ENCODE data around the gene NEURL1.

DNA sequence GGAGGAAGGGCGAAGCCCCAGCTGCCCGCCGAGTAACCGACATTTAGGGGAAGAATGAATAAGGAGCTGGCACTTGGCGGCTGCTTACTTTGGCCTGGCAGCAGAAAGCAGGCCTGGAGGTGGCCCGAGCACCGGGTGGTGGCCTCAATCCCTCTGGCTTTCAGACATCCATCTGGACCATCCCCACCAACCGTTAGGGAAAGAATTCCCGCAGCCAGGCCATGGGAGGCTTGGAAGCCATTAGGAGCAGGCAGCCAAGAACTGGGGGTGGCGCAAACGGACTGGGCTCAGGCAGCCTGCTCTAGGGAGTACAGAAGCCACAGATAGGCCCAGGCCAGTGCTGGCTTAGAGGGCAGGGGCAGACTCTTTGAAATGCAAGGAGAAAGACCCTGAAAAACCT lies 132.7 kb downstream of the NEURL1 start:
- no peak for TF ChIP-seq EZH2phosphoT487 (IDR thresholded peaks at IDR 0.05; ENCODE audit: borderline replicate concordance, low read length)
- TF ChIP-seq, protein P1, sequence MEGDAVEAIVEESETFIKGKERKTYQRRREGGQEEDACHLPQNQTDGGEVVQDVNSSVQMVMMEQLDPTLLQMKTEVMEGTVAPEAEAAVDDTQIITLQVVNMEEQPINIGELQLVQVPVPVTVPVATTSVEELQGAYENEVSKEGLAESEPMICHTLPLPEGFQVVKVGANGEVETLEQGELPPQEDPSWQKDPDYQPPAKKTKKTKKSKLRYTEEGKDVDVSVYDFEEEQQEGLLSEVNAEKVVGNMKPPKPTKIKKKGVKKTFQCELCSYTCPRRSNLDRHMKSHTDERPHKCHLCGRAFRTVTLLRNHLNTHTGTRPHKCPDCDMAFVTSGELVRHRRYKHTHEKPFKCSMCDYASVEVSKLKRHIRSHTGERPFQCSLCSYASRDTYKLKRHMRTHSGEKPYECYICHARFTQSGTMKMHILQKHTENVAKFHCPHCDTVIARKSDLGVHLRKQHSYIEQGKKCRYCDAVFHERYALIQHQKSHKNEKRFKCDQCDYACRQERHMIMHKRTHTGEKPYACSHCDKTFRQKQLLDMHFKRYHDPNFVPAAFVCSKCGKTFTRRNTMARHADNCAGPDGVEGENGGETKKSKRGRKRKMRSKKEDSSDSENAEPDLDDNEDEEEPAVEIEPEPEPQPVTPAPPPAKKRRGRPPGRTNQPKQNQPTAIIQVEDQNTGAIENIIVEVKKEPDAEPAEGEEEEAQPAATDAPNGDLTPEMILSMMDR (conservative IDR thresholded peaks at IDR 0.05; ENCODE audit: low read depth, low read length), result no peak

Measured in PC-3 (cell line).